Limb (tissue), 2 donors: ENCODE data around the gene ZEB1.
"Not testable (repeated sequence)": the region's sequence is repeated elsewhere in the genome, so short reads cannot be mapped to it uniquely, and the experiment has no call there.

Experiments
- DNase-seq, 2 donors: peaks; one replicate each; pipeline ENCODE4 v3.0.0-alpha.2; 2016; ENCODE audit errors: extremely low spot score in 2 of 2

ZEB1 gene

GRCh38 chr10:31422634-31423033 is 103.6 kb downstream of the ZEB1 start:
- no peak for DNase-seq

GRCh38 chr10:31424473-31424872 is 105.5 kb downstream of the ZEB1 start:
- no peak for DNase-seq

DNA sequence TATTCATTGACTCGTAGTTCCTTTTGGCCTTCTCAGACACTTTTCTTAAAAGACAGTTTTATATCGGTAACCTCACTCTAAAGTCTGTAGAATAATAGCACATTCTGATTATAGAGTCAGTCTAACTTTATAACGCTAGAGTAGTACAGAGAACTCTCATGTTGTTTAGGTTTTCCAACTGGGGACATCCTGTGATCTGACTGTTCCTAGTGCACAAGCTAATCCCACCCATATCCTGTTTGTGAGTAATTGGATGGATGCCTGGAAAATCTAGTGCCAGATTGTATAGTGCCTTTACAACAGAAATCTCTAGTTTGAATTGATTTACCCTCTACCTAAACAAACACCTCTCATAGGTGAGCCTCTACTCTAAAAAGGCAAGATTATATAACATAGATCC is 107.4 kb downstream of the ZEB1 start:
- DNase-seq, result peak in 1 of 2 donors; percentile 24

DNA sequence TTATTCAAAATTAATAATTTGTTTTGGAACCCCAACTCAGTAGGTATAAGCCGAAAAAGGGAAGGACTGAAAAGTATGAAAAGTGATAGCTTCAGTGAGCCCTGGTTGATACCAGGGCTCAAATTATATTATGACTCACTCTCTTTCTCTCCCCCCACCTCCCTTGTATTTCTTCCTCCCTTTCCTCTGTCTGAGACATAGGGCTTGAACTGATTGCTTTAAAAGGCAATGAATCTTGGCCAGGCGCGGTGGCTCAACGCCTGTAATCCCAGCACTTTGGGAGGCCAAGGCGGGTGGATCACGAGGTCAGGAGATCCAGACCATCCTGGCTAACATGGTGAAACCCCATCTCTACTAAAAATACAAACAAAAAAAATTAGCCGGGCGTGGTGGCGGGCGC is 108.3 kb downstream of the ZEB1 start:
- not testable (repeated sequence) for DNase-seq

- DNase-seq, result not testable (repeated sequence)
Observed at GRCh38 chr10:31428499-31428898, 109.5 kb downstream of the ZEB1 start.

DNA sequence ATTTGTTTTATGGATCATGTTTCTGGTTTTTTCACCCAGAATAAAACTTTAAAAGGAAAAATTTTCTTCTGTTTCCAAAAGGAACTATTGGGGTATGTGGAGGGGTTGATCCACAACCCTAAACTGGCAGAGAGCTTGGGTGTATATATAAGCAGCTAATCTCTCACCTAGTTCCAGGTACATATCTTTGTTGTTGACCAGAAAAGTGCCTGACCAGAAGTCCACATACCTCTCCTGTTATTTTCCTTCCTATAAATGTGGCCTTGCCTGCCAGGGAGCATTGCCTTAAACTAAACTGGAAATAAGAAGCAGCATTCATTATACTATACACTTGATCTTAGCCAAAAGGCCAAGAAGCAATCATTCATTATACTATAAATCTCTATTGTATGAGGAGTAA is 112.0 kb downstream of the ZEB1 start:
- no peak for DNase-seq

DNA sequence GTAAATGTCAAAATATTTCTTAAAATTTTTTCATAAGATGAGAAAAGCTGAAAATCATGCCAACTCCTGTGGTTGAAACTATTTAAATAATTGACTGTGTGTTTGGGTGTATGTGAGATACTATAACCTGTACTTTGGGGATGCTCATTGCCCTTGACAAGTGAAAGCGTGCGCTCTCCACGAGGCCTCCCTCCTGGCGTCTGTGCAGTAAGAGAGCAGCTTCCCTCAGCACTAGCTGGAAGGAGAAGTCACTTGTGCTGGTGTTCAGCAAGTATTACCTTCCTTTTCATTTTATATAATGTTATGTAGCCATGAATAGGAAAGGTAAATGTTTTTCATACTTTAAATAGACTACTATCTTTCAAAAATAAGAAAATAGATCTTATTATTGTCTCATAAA is 118.9 kb downstream of the ZEB1 start:
- no peak for DNase-seq

GRCh38 chr10:31451766-31452165 is 132.8 kb downstream of the ZEB1 start:
- no peak for DNase-seq

DNA sequence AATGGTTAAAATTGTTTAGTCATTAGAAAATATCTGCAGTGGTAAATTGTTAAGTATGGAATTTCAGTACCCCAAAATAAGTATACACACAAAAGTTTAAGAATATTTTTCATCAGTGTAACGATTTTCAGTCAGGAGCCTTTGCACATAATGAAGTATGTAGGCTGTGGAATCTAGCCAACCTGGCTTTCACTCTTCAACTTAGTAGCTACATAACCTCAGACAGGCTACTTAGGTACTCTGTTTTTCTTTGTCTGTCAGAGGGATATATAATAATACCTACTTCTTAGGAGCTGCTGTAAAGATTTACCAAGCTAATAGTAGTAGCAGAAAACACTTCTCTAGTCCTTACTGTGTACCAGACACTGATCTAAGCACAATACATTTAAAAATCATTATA is 137.5 kb downstream of the ZEB1 start:
- DNase-seq, result no peak

- DNase-seq, result no peak
Observed at GRCh38 chr10:31457858-31458257, 138.8 kb downstream of the ZEB1 start.

DNA sequence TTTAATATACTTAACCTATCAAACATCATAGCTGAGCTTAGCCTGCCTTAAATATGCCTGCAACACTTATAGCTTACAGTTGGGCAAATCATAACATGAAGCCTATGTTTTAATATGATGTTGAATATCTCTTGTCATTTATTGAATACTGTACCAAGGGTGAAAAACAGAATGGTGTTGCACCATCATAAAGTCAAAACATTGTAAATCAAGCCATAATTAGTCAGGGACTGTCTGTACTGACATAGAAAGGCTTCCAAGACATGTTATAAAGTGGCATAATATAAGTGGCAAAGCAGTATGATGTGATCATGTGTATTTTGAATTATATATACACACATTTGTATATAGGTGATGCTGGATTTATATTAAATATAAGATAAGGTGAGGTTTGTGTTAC is 140.0 kb downstream of the ZEB1 start:
- no peak for DNase-seq

GRCh38 chr10:31460242-31460641 is 141.2 kb downstream of the ZEB1 start:
- no peak for DNase-seq

GRCh38 chr10:31464552-31464951 is 145.5 kb downstream of the ZEB1 start:
- no peak for DNase-seq

- no peak for DNase-seq
Observed at GRCh38 chr10:31466313-31466712, 147.3 kb downstream of the ZEB1 start.

GRCh38 chr10:31467791-31468535 is 148.9 kb downstream of the ZEB1 start:
- DNase-seq, result no peak

GRCh38 chr10:31468536-31468859 is 149.5 kb downstream of the ZEB1 start:
- no peak for DNase-seq

- DNase-seq, result no peak
Observed at GRCh38 chr10:31475519-31475918, 156.5 kb downstream of the ZEB1 start.

- no peak for DNase-seq
Observed at GRCh38 chr10:31476088-31476487, 157.1 kb downstream of the ZEB1 start.

DNA sequence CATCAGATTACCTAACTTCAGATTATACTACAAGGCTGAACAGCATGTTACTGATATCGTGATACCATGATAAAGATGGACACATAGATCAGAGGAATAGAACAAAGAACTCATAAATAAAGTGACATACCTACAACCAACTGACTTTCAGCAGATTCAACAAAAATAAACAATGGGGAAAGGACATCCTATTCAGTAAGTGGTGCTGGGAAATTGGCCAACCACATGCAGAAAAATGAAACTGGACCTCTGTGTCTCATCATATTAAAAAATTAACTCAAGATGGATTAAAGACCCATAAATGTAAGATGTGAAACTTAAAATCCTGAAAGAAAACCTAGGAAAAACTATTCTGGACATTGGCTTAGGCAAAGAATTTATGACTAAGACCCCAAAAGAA is 158.6 kb downstream of the ZEB1 start:
- no peak for DNase-seq

DNA sequence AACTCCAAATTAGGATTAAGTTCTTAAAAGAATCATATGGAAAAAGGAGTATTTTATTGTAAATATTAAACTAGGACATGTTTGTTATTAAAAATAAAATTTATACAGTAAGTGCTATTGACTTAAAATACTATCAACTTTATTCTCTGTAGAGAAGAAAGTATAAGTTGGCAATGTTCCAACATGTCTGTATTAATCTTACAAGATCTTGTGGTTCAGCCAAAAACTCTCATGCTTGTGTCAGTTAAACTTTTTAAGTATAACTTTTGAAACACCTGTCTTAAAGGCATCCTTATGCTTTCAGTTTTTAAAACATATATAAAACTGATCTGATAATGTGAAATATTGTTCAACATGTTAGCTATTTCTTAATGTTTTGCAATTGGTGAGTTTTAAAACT is 160.7 kb downstream of the ZEB1 start:
- no peak for DNase-seq

GRCh38 chr10:31483546-31483945 is 164.5 kb downstream of the ZEB1 start:
- DNase-seq, result no peak

DNA sequence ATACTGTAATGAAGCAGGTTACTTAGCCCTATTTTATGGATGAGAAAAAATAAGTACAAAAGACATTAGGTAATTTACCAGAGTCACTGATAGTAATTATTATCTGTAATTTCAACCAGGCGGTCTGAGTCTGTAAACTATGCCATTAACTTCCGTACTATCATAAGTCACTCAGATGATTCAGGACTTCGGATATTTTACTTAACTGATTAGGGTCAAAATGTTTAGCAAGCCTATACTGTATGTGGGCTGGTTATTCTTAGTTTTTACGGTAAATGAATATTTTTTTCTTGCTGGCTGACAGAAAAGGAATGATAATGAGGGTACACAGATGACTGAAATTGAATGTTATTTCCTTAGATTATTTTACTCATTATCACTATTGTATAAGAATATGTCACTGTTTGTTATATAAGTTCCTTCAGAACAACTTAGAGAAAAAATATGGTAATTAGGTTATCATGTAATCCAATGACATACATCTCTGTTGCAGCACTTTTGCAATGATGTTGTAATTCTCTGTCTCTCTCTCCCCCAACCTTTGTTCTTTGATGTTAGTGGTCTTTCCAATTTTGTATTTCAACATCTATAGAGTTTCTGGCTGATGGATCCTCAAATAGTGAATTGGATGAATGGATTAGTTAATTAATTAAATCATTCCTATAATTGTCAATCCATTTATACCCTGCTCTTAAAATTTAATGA is 165.6 kb downstream of the ZEB1 start:
- DNase-seq, result no peak

GRCh38 chr10:31490858-31491504 is 172.0 kb downstream of the ZEB1 start:
- DNase-seq, result no peak
